Putamen (tissue), 1 donor: Measurements from ENCODE around the gene SLC6A20.

ENCODE experiments used
- DNase-seq: peaks from one replicate; pipeline ENCODE4 v3.0.0-alpha.2; 2016; ENCODE audit warnings: low spot score

The SLC6A20 gene

DNA sequence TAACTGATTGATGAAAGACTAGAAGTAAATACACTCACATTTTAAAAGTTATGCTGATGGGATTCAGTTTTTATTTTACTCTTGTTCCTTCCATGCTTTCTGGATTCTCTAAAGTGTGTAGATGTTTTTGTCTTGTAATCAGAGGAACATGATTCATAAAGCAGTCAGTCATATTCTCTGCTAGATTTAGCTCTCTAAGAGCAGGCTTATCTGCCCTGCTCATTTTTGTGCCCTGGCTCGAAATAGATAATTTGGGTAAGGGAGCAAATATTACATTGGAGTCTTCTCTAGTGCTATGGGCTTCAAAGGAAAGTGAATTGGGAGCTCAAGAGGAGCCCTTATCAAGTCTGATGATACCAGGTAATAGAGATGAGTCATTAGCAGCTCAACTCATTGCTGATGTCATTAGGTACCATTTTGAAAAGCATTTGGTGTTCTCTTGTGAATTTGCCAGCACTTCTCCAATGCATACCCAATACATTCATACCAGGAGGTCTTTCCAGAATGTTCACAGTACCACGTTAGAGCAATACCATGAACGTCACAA lies 79.5 kb downstream of the SLC6A20 start:
- DNase-seq: no peak

DNA sequence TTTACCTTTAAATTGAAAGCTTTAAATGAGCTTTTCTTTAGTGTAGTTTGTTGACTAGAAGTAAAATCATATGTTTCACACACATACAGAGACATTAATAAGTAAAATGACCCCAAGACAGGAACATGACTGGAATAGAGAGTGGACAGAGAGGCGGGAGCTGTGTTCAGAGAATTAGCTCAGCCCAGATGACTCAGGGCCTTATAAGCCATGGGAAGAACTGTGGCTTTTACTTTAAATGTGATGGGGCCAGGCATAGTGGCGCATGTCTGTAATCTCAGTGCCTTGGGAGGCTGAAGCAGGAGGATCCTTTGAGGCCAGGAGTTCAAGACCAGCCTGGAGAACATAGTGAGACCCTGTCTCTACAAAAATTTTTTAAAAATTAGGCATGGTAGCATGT lies 80.4 kb downstream of the SLC6A20 start:
- no peak for DNase-seq

DNA sequence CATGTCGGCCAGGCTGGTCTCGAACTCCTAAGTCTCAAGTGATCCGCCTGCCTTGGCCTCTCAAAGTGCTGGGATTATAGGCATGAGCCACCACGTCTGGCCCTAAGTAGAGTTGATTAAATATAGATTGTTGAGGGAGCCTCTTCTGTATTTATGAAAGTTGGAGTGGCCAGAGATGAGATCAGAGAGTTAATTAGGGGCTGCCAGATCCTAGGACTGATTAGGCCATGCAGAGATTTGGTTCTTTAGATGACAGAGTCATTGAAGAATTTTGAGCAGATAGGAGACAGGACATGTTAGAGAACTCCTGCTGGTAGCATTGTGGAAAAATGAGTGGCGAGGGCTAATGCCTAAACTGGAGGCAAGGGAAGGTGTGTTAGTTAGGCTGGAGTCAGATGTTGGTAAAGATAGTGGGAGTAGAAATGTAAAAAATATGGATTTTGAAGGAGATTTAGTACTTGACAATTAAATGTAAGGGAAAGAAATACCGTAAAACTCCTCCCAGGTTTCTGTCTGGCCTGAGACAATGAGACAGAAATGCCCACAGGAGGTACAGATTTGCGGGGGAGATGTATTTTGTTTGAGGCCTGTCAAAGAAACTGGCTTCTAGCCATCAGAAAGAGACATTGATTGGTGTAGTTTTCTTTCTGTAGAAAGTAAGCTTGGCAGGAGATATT lies 83.8 kb downstream of the SLC6A20 start:
- no peak for DNase-seq

DNA sequence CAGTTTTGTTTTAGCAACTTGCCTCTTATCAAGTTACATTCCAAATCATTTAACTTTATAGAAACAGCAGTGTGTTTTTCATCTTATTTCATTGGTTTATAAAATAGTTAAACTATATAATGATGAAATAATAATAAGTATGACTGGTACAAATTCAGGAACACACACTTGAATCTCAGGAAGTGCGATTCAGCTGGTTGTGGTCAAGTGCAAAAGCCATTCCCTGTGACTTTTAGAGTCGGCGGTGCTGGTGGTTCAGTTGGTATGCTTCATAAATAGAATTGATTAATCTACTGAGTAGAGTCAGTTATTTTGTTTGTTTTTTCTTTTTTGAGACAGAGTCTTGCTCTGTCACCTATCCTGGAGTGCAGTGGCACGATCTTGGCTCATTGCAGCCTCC lies 84.4 kb downstream of the SLC6A20 start:
- no peak for DNase-seq

DNA sequence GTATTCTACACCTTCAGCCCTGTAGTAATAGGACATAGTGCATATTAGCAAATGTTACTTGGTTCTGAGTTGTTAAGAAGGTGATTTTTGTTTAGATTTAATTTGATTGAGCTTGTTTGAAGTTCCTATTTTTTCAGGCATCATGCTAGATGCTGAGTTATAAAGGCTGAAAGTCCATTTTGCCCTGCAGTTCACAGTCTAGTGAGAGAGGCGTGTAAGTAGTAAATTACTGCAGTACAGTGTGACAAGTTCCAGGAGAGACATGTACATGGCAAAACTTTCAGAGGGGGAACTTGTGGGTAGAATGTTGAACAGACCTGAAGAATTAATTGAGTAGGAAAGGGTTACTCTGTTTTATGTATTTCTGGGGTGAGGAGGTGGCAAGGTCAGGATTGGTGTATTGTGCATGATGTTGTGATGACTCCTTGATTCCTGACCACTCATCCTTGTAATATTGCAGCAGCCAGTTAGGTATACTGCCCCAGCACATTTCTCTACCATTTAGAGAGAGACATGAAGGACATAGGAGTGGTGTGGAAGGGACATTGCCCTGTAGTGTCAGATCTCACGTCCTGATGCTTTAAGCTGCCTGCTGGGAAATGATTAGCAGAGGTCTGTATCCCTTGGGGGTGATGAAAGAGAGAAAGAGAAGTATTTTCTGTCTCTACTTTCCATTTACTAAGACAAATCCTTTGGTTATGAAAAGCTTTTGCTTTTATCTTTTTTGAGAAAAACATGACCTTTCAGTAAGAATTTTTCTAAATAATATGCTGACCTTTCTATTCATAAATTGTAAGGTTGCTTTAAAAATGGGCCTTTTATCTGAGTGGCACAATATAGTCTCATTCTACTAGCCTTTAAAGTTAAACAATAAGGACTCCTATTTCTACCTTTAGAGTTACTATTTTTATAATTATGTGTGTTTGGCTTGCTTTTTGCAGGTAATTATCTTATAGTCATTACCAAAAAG lies 90.2 kb downstream of the SLC6A20 start:
- DNase-seq: no peak
